OCI-M2 (cell line): ENCODE data around the gene SUSD1.
"Not testable (repeated sequence)": the region's sequence is repeated elsewhere in the genome, so short reads cannot be mapped to it uniquely, and the experiment has no call there.

Experiments used
- DNase-seq: peaks from one replicate; lab custom pipeline; 2025; ENCODE audit not compliant: unreplicated experiment; lab: John Stamatoyannopoulos, UW

The SUSD1 gene

GRCh38 chr9:112132356-112132755, 42.7 kb downstream of the SUSD1 start:
- no peak for DNase-seq

- no peak for DNase-seq
These were observed 44.1 kb downstream of the SUSD1 start for GRCh38 chr9:112130997-112131396.

GRCh38 chr9:112130347-112130746, 44.8 kb downstream of the SUSD1 start:
- DNase-seq, result no peak

- no peak for DNase-seq
These were observed 45.9 kb downstream of the SUSD1 start for GRCh38 chr9:112129246-112129645.

GRCh38 chr9:112128399-112128798, 46.7 kb downstream of the SUSD1 start:
- not testable (repeated sequence) for DNase-seq

- DNase-seq, result no peak
These were observed 47.8 kb downstream of the SUSD1 start for GRCh38 chr9:112127281-112127680.

GRCh38 chr9:112125951-112126388, 49.1 kb downstream of the SUSD1 start:
- no peak for DNase-seq

- no peak for DNase-seq
These were observed 50.9 kb downstream of the SUSD1 start for GRCh38 chr9:112124156-112124555.

- DNase-seq, result no peak
These were observed 53.5 kb downstream of the SUSD1 start for GRCh38 chr9:112121633-112122032.

GRCh38 chr9:112120439-112120925, 54.6 kb downstream of the SUSD1 start:
- DNase-seq, result no peak

GRCh38 chr9:112120030-112120341, 55.1 kb downstream of the SUSD1 start:
- DNase-seq, result no peak

GRCh38 chr9:112119225-112120029, 55.7 kb downstream of the SUSD1 start:
- no peak for DNase-seq

GRCh38 chr9:112118009-112118408, 57.1 kb downstream of the SUSD1 start:
- DNase-seq, result no peak

GRCh38 chr9:112115970-112116753, 58.9 kb downstream of the SUSD1 start:
- no peak for DNase-seq

- no peak for DNase-seq
These were observed 60.0 kb downstream of the SUSD1 start for GRCh38 chr9:112115109-112115508.

GRCh38 chr9:112112941-112113681, 62.0 kb downstream of the SUSD1 start:
- DNase-seq, result no peak

GRCh38 chr9:112112519-112112918, 62.6 kb downstream of the SUSD1 start:
- no peak for DNase-seq

GRCh38 chr9:112111461-112111860, 63.6 kb downstream of the SUSD1 start:
- DNase-seq, result no peak

- no peak for DNase-seq
These were observed 64.4 kb downstream of the SUSD1 start for GRCh38 chr9:112110777-112111113.

- DNase-seq, result no peak
These were observed 64.9 kb downstream of the SUSD1 start for GRCh38 chr9:112110094-112110776.

- no peak for DNase-seq
These were observed 70.2 kb downstream of the SUSD1 start for GRCh38 chr9:112104901-112105300.
